EL (cell line): ENCODE results near the gene ROBO2.

Experiments used
- DNase-seq: peaks from one replicate; pipeline ENCODE4 v3.0.0-alpha.2; 2016

The ROBO2 gene

DNA sequence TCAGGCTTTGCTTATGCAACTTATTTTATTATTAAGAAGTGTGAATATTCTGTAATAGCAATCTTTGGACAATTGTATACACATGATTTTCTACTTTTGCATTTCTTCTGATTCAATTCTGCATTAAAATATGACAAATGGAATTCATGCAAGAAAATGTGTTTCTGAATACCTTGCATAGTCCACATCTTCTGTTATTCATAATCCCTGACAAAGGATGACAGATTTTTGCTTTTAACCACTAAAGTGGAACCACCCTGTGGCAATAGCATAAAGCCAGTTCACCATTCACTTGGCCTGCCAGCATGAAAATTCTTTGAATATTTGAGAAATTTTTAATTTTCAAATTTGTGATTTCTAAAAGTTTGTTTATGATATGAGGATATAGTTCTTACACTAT, 397.0 kb downstream of the ROBO2 start:
- no peak for DNase-seq

GRCh38 chr3:77446084-77446483, 406.2 kb downstream of the ROBO2 start:
- no peak for DNase-seq

DNA sequence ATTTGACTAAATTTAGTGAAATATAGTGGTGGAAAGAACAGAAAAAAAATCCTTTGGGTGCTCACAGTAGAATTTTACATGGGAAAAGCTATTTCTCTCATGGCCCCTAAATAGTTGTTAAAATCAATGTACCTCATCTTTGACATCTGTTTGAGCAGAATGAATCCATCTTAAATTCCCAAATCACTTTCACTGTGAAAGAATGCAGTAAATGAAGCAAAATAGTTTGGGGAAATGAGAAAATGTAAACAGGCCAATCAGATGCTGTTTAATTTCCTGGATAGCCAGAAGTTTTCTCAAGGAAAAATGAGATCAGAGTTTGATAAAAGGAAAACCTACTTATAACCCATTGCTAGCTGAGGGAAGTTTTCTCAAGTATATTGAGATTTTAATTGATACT, 406.9 kb downstream of the ROBO2 start:
- DNase-seq: no peak

DNA sequence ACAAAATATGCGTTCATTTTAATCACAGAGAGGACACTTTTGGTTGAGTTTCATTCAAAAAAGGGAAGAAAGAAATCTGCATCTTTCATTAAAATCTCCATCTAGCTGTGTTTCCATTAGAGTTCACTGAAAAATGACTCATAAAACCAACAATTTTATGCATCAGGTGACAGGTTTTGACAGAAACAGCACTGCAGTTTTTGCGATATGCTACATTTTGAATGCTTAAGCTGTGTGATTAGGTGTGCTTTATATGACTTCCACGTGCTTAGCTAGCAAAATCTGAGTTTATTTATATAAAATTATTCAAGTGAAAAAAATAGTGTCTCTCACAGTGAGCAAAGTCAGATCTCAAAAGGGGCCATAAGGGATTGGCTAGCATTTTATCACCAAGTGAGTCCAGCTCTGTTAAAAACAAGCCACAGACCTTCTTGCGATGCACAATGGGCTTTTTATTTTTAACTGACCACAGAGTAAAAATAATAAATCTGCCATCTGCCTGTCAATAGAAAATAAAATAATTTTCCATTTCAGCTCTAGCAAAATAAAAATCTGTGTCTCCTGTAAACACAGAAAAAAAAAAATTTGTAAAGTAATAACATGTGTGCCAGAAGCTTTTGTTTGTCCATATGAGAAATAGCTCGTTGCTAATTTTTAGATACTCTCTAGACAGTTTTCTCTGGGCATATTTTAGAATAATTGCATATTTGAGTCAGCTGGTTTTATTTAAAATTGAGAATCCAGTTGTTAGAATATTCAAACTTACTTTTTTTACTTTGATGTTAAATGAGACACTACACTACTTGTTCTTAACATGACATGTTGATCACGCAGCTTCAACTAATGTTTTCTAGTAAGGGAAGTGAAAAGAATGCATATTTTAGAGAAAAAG, 409.8 kb downstream of the ROBO2 start:
- no peak for DNase-seq

- DNase-seq: no peak
Observed at GRCh38 chr3:77456431-77456830, 416.5 kb downstream of the ROBO2 start.

GRCh38 chr3:77456906-77457305, 417.0 kb downstream of the ROBO2 start:
- no peak for DNase-seq

GRCh38 chr3:77459926-77460325, 420.0 kb downstream of the ROBO2 start:
- peak; percentile 28 for DNase-seq

GRCh38 chr3:77460326-77460725, 420.4 kb downstream of the ROBO2 start:
- DNase-seq: peak; percentile 70

DNA sequence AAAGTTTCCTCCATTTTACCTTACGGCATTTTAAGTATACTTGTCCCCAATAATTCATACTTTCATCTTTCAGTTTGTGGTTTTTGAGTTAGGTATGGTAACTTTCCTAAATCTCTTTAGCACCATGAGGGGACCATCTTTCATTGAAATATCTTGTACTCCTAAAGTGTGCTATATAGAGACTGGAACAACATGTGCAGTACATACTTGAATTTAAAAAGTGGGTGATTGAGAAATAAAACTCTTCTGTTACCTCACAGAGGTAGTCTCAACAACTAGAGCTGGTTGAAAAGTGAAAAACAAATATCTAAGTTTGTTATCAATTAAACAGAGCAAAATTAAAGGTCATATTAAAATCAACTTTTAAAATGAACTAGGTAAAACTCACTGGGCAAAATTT, 423.1 kb downstream of the ROBO2 start:
- DNase-seq: no peak

- peak; percentile 9 for DNase-seq
Observed at GRCh38 chr3:77464111-77464688, 424.3 kb downstream of the ROBO2 start.

GRCh38 chr3:77466562-77467115, 426.7 kb downstream of the ROBO2 start:
- no peak for DNase-seq

GRCh38 chr3:77467702-77468625, 428.1 kb downstream of the ROBO2 start:
- DNase-seq: no peak

DNA sequence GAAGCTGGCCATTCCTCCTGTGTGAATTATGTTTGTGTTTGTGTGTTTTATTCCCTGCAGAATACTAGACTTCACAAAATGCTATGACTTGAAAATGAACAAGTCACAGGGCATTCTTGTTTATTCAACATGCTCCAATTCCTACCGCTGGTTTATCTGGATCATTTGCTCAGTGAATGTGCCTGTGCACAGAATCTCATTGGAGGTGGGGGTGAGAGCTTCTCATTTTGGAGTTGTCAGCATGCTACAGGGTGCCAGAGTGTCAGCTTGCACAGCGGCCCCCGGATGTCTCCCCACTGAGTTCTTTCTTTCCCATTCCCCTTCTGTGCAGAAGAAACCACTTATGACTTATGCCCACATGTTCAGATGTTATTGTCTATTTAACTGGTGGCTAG, 428.7 kb downstream of the ROBO2 start:
- no peak for DNase-seq

GRCh38 chr3:77475507-77475906, 435.6 kb downstream of the ROBO2 start:
- no peak for DNase-seq

DNA sequence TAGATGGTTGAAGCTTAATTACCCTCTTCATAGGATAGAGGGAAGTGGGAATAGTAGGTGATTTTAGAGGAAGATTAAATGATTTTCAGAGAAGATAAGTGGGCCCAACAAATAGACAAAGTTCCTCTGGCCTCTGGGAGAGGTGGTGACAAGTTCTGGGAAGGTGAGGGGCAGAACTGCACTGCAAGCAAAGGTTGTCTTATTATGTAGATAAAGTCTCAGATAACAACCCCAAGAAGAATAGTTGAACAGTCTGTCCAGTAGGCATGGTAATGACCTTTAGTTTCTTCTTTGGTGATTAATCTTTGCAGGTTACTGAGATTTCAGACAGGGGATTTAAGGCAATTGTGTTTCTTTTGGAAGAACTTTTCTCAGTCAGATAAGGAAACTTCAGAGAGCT, 439.1 kb downstream of the ROBO2 start:
- no peak for DNase-seq

DNA sequence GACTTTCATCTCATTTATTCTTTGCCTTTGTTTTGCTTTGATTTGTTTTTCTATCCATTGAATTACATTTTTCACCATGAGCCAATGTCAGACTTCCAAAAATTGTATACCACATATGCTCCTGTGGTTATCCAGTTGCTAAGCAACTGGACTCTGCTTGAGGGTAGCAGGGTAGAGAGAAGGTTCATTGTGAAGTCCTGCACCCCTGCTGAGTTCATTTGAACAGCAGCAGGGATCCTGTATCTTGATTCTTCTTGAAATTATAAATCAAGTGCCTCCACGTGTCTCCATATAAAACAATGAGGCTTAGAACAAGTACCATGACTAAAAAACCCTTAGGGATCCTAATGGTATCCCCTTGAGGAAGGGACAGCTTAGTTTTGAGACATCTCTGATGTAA, 449.3 kb downstream of the ROBO2 start:
- no peak for DNase-seq

- DNase-seq: no peak
Observed at GRCh38 chr3:77491961-77492360, 452.1 kb downstream of the ROBO2 start.

GRCh38 chr3:77500721-77501120, 460.8 kb downstream of the ROBO2 start:
- no peak for DNase-seq

- peak; percentile 3 for DNase-seq
Observed at GRCh38 chr3:77506384-77506783, 466.5 kb downstream of the ROBO2 start.

- peak; percentile 37 for DNase-seq
Observed at GRCh38 chr3:77513542-77513941, 473.6 kb downstream of the ROBO2 start.

- no peak for DNase-seq
Observed at GRCh38 chr3:77514766-77515165, 474.9 kb downstream of the ROBO2 start.

DNA sequence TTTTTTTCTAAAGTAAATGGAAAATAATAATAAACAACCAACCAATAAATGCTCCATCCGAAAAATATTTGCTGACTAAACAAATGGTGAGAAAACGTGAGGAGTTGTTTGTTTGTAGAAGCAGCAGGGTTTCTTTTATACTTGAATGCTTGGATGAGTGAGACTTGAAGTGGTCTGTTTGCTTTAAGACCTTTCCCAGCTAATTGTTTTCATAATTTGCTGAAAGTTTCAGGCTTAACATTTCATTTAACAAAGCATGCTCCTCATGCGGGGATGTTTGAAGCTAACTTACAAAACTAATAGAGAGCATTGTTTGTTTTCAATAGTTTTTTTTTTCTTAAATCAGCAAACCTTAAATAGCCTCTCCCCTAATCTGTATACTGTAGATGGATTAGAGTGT, 484.6 kb downstream of the ROBO2 start:
- no peak for DNase-seq
